Left hindlimb (tissue), 1 donor: ENCODE results near the gene INSYN2B.

Experiments used
- DNase-seq: peaks from one replicate; pipeline ENCODE4 v3.0.0-alpha.2; 2018

INSYN2B gene

DNA sequence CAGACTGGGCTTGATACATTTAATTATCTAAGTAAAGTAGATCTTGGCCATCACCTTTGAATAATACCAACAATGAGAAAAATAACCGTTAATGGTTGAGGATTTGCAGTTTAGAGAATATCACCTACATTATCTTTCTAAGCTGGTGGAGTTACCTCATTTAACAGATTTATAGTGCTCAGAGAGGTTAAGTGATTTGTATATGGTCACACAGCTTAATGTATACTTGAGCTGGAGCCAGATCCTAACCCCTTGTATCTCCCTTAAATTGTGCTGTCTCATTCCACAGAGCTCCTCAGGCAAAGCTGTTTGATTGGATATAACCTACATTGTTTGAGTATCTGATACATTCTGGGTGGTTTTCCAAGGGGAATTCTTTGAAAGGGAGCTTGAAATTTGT lies 57.8 kb downstream of the INSYN2B start:
- no peak for DNase-seq

DNA sequence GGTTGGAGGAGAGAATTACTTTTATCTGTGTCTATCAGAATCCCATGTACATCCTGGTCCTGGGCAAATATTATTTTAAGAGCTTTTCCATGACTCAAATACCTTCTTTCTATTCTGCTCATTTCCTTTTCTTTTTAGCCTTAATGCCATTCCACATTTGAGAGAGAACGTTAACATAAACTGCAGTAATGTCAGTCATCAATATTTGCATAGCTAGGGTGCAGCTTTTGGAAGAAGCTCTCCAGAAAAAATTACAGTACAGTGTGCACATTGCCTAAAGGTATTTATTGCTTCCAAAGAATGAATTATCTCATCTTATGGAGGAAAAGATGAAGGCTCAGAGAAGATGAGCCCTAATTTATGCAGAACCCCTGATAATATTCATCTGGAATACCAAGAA lies 58.3 kb downstream of the INSYN2B start:
- no peak for DNase-seq

DNA sequence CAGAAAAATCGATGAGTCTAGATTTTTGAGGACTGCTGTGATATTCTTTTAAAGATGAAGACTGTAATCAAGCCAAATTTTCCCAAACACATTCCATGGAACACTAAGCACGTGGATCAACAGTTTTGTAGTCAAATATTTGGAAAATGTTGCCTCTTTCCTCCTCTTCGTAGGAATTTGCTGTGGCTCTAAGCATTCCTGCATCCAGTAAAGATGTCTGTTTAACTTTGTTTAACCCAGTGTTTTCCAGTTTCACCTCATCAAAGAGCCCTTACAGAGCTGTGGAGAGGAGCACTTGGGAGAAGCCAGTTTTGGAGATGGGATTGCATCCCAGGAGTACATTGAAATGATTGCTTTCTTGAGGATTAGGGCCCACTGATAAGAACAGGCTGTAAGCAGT lies 58.9 kb downstream of the INSYN2B start:
- no peak for DNase-seq

DNA sequence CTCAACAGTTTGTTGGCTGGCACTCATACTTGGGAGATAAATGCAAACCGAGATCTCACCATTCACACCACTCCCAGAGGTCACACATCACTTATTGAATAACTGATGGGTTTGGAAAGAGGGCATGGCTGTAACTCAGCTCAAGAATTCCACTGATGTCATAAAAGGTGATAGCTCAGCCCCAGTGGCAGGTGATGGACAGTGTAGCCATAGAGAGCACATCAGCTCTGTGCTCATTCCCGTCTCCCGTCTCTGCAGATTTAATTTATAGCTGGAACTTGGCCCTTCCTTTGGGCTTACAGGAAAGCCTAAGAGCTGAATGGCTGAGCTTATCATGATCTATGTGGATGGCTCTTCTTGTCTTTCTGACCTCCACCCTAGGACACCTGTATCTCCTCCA lies 59.8 kb downstream of the INSYN2B start:
- DNase-seq = no peak

DNA sequence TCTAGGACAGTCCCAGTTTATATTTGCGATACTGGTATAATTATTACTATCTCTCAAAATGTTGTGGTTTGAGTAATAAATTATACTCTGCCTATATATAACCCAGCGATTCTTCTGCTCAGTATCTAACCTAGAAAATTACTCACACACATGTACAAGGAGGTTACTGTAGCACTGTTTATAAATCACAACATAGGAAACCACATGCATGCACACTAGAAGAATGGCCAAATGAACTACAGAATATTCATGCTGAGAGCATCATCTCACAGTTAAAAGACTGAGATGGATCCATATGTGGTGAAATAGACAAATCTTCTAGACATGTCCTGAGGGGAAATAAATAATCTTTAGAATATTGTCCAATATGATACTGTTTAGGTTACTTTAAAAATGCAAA lies 62.1 kb downstream of the INSYN2B start:
- DNase-seq = no peak

DNA sequence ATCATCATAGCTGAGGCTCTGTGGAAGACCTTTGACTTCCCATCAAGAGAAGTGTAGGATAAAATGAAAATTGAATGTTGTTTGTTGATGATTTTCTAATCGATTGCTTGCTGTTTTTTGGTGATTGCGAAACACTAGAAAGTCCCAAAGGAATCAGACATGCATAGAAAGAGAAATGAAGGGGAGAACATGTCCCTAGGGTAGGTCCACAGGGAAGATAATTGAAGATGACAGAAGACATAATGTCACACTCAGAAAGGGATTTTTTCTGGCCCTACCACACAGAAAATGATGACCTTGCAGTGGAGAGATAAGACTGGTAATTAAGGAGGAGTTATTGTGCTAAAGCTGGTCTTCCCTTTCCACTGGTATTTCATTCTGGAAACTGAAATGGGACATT lies 62.8 kb downstream of the INSYN2B start:
- DNase-seq = no peak

DNA sequence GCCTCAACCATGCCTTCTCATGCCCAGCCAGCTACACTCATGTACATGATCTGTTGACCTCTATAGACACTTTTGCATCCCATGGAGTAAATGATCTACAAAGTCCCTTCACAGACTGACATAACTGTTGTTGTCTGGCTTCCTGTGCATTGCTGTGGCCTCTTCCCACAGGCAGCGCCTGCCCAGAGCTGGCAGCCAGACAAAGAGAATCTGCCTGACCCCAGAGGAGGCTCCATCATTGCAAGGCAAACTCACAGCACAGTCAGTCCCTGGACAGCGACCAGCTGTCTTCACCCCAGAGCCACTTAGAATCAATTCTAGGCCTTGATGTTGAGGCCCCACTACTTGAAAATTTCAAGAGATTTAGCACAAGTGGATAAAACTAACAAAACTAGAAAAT lies 65.5 kb downstream of the INSYN2B start:
- DNase-seq = peak; percentile 65

DNA sequence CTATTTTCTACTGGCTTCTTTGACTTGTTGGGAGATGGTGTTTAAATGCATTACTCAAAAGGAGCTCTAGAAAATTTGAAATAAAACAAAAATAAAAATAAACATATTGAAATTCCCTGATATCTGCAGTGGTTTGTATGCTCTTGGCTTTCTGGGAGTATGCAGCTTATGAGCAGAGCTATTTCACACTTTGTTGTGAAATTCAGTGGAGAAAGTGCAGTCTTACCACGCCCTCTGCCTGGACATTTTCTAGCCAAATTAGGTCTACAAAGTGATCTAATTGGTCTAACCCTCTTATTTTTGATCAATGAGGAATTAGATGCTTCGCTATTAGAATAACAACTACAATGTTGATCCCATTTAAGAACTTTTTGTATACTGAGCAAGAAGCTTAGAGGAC lies 66.8 kb downstream of the INSYN2B start:
- no peak for DNase-seq

DNA sequence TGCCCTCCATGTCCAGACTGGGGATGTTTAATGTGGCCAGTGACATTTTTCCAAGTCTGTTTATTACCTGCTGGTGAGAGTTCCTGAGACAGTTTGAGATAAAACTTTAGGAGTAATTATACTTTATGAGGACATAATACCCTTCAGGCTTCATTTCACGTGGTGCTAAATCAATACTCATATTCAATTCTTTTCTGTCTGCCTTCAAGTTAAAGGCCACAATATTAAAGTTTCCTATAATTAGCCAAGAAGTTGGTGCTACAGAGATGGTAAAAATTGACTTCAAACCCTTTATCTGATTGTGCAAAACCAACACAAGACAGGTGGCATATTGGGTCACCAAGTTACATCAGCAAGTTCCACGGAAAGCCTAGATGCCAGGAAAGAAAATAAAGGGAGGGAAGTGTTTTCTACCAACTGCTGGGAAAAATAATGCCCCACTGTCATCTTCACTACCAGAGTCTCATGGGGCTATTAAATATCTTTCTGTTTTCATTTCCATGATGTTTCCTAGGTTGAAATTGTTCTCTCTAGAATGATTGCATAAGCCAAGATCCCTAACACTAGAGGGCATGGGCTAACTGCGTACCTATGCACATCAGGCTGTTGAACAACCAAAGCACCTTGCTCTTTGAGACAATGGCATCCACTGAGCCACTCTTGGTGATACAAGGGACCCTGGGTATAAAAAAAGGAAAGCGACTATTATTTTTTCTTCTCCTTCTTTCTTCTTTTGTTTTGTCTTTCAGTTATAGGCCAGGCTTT lies 68.7 kb downstream of the INSYN2B start:
- no peak for DNase-seq

DNA sequence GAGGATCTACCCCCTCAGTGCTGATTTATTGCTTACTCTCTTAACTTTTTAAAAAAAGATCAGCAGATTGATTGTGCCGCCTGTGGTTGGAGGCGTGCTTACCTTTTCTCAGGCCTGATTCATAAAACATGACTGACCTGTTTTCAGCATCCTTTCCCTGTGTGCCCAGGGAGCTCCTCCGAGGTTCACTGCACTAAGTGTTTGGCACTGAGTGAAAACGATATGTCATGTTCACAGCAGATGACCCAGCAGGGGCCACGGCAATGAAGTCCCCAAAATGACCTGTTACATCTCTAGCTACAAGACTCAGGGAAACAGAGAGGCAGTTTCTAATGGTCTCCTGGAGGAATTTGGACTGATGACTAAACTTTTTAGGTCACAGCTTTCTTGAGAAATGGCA lies 69.9 kb downstream of the INSYN2B start:
- no peak for DNase-seq

DNA sequence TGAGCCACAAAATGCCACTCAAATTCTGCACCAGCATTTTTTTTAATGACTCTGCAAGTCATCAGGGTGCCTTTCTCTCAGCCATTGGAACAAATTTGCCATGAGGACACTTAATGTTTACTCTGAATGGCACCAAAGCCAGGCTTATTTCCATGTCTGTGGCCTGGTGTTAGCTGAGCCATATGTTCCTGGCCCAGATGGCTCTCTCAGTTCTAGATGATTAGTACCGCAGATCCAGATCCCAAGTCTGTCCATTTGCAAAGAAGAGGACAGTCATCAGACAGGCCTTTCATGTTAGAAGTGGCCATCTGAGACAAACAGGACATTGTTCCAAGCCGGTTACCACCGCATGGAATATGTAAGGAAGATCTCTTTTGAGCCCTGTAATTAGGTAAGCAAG lies 70.3 kb downstream of the INSYN2B start:
- DNase-seq = no peak

DNA sequence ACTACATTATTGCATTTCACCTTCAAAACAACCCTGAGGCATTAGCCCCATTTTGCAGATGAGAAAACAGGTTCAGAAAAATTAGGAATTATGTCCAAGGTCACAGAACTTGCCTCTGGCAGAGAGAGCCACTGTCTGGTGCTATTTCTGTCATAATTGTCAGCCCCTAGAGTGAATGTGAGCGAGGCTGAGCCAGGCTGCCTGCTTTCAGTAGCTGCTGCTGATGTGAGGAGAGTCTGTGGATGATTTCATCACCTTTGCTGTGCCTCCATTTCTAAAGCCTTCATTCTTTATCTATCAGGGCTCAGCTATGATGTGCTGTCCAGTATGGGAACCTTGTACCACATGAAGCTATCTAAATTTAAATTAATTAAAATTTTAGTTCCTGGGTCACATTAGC lies 71.4 kb downstream of the INSYN2B start:
- DNase-seq = no peak

DNA sequence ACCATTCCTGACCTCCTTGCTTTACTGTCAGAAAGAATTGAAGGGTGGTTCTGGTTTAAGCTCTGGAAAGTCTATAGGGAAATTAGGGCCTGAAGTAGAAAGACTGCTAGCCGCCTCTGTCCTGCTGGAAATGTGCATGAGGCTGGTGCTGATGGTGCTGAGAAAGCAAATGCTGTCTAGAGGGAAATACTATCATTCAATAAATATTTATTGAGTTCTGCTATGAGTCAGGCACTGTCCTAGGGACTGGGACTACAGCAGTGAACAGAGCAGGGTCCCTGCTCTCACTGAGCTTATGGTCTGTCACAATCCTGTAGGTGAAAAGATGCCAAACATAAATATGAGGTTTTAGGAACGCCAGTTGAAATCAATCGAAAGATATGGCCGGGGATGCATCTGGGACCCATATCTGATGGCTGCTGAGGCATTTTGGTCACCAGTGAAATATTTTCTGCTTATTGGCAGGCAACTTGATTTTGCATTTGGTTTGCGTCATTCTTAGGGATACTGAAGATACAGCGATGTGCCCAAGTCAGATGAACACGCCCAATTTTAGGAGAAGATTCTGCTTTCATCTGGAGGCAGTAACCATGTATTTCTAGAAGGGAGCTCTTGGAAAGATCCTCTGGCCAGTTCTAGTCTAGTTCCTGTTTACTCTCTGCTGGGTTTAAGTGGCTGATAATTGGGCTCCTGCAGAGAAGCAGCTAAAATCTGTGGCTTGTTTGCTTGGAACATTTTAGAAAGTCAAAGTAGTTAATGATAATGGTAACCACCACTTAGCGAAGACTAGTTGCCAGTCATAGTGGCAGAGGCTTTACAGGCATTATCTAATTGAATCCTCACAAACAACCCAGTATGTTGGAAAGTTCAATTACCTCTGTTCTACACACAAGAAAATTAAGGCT lies 73.3 kb downstream of the INSYN2B start:
- no peak for DNase-seq

DNA sequence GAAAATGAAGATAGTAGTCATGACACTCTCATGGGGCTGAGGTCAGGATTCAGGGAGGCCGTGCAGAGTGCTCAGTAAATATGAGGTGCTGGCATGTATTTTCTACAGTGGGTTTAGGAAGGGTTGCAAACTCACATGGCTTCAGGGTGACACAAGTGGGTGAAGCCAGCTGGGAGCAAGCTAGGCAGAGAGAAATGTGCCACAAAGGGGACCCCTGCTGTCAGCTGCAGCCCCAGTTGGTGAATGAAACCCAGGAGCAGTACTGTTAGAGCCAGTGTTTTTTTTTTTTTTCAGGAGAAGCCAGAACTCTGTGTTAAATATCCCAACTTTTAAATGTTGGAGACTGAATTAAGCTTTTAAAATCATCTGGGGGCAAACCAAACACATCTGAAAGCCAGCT lies 75.3 kb downstream of the INSYN2B start:
- no peak for DNase-seq

DNA sequence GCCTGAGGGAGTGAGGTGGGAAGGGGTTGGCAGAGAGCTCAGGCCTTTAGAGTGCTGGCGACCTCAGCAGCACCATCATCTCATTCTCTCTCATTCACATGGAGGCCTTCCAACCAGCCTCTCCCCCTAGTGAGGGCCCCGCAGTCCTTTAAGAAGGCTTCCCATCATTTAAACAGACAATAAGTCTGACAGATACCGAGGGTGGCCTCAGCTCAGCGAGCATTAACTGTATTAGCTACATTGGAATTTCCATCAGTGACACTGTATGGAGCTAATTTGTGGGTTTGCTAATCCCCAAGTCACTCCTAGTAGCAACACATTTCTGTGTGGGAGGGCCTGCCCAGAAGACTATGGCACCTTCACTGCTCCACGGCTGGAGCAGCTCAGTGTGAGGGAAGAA lies 75.8 kb downstream of the INSYN2B start:
- no peak for DNase-seq

DNA sequence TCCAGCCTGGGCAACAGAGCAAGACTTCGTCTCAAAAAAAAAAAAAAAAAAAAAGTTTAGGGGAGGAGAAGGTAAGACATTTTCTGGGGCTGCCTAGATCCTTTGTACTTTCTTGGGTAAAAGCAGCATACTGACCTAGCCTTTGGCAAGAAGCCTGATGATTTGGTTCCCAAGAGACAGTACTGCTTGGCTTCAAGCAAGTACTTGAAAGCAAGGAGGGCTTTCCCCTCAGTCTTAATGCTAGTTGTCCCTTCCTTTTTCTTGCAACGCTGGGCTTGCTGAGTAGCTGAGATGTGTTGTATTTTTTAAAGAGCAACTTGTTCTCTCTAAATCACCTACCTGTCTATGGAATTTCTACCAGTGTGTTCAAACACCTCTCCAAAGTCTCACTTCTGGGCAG lies 76.2 kb downstream of the INSYN2B start:
- no peak for DNase-seq

DNA sequence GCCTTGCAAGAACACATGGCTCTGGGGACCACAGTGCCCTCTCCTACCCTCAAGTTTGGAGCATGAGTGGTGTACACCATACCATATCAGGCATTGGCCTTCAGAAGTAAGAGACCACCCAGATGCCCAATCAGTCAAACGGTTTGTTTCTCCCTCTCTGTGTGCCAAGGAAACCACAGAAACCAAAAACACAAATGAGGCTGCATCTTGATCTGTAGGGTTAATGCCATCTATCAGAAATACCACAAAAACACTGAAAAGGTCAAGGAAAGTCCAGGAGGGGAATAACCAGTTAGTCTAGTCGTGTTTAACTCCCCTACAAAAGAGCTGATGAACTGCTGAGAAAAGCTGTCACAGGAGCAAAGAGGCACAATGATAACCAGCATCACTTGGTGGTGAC lies 78.4 kb downstream of the INSYN2B start:
- DNase-seq = no peak

DNA sequence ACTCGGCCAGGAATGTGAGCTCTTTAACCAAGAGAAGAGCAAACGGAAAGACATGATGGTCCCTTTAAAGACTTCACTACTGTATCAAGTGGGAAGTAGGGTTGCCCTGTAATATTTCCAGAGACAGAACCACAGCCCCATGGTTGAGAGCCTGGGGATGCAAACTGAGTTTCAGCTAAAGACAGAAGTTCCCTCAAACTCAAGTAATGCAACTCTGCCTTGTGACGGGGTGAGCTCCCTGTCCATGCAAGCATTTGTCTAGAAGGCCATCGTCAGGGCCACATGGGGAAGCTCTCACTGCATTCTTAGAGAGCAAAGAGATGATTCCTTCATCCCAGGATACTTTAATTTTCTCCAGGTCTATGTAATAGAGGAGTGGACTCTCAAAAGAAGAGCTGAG lies 82.8 kb downstream of the INSYN2B start:
- DNase-seq = no peak

DNA sequence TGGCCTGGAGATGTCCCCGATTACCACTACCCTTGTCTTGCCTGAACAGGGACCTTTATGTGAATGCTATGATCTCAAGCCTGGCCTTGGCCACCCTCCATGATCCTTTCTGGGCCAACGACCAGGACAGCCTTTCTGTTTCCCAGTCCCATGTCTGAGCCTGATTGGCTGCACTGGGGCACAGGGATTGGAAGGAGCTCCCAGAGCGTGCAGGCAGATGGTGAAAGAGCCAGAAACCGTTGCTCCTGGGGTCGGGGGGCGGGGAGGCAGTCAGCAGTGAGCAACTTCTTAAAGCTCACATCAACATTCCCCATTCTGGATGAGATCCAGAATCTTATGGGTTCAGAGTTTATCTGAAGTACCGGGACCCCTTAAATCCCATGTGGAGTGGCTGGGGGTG lies 84.4 kb downstream of the INSYN2B start:
- DNase-seq = no peak

DNA sequence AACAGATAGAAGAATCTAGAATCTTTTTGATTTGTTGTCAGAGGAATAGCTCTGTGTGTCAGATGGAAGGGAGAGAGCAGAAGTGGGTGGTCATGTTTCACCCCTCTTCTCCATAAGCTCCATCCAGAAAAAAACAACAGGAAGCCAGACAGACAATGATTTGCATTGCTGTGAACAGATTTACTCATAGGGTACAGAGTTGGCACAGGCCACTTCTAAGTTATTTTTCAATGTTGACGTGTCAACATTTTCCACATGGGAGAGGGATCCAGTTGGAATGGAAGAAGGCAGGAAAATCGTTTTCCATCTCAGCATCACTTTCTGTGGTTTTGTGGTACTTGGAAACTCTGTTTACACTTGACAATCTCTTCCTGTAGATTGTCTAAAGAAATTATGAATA lies 86.7 kb downstream of the INSYN2B start:
- no peak for DNase-seq

DNA sequence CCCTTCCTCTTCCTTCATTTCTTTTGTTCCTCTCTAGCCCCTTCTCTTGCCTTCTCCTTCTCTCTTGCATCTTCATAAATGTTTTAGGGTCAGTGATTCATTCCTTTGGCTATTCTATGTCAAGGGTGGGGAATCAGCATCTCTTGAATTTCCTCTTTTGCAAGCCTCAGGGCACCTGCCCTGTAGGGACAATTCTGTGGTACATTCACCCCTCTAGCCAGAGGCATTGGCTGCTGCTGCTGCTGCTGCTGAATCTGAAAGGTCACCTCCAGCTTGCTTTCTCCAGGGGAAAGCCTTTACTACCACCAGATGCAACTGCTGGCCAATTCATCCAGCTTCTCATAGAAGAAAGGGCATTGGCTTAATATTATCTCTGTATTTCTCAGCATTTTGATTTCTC lies 87.3 kb downstream of the INSYN2B start:
- no peak for DNase-seq

DNA sequence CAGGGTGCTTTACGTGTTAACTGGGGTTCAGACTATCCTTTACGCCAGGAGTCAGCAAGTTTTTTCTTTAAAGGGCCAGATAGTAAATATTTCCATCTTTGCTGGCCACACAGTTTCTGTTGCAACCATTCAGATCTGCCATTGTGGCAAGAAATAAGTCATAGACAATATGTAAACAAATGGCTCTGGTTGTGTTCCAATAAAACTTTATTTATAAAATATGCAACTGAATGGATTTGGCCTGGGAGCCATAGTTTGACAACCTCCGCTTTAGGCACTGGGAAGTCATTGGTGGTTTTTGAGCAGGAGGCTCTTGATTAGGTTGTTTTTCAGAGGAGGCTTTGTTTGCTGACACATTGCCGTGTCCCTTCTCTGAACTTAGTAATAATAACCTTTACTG lies 90.7 kb downstream of the INSYN2B start:
- DNase-seq = no peak

DNA sequence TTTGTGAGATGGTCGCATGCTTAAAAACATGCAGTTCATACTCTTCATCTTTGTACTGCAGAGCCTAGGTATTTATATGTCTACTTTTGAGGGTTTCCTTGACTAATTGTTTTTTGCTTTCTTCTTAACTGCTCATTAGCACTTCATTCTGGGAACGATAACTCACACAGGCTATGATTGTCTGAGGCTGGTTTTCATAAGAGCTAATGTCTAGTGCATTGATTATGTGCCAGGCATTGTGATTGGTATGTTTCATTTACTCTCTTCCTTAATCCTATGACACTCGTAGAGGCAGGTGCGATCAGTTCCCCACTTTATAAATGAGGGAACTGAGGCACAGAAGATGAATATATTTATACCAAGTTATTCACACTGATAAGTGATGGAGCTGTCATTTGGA lies 93.6 kb downstream of the INSYN2B start:
- DNase-seq = no peak

DNA sequence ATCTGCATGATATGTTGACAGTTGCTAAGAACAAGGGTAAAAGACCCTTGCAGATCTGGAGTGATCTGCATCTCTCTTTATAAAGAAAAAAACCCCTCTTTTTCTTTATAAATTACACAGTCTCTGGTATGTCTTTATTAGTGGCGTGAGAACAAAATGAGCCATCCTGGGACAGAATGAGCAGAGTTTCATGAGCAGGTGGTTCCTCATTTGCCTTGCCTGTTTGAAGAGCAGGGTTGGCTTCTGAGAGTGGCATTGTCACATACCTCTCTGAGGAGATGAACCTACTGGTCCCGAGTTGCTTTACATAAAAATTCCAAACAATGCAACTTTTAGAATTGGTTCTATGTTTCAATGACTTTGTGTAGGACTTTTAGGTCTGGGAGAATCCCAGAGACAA lies 94.3 kb downstream of the INSYN2B start:
- DNase-seq = no peak
